ENCODE measurements around the gene CCL20. TPM values are rescaled to one million over a fixed set of nuclear protein-coding genes. Genes with fewer than 3 reads are reported as not detected.
A peak's percentile ranks its signal among the peaks of the same experiment; 100 is the strongest.

The CCL20 gene
- total RNA-seq, 1 experiment from 2014 or later: not detected

DNA sequence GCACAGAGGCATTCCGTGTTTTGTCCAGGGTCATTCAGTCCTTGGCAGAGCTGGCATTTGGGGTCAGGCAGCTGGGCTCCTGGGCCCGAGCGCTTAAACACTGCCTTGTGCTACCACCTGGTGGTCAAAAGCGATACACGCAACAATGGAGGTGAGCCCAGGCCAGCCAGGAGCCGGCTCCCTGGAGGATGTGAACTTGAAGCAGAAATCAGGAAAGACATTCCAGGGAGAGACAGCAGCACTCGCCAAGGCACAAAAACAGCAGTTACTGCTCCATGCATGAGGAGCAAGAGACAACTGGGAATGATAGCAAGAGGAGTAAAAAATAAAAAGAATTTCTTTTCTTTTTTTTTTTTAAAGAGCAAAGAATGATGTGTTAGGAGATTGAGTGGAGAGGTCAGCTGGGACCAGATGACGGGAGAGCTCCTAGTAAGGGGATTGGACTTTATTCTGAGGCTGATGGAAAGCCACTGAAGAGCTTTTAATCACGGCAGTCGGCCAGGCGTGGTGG is 47.2 kb upstream of the CCL20 start:
- peak; percentile 93 for TF ChIP-seq ZNF121 (CRISPR knock-in tag; IDR thresholded peaks at IDR 0.05)
- TF ChIP-seq, protein P1, sequence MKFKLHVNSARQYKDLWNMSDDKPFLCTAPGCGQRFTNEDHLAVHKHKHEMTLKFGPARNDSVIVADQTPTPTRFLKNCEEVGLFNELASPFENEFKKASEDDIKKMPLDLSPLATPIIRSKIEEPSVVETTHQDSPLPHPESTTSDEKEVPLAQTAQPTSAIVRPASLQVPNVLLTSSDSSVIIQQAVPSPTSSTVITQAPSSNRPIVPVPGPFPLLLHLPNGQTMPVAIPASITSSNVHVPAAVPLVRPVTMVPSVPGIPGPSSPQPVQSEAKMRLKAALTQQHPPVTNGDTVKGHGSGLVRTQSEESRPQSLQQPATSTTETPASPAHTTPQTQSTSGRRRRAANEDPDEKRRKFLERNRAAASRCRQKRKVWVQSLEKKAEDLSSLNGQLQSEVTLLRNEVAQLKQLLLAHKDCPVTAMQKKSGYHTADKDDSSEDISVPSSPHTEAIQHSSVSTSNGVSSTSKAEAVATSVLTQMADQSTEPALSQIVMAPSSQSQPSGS (CRISPR knock-in tag; IDR thresholded peaks at IDR 0.05; ENCODE audit: borderline replicate concordance, low read depth): no peak
- 0 out of 2 replicates have a peak, but pooled peaks have one; percentile 35 for TF ChIP-seq GABPB1 (CRISPR knock-in tag; IDR thresholded peaks at IDR 0.05)
- peak; percentile 78 for TF ChIP-seq CTCF (IDR thresholded peaks at IDR 0.05)
- peak; percentile 97 for ATAC-seq
- POLR2A ChIA-PET: interaction anchor here (0.9 kb wide), 1 partner anchor 108 kb away, joined by 7 read pairs; no protein-coding TSS in a partner anchor

DNA sequence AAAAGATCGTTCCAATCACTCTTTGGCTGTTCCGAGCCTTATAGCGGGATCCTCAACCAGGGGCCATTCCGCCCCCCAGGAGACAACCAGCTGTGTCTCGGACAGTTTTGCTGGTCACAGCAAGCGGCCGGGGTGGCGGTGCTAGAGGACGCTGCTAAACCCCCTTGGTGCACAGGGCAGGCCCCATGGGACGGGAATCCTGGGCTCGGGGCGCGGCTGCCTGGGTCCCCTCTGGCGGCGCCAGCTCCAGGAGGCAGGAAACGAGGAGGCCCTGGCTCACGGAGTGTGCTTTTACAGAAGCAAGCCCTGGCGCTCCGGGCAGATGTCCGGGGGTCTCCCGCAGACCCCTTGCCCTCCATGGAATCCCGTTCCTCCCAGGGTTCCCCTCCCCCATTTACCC is 45.8 kb upstream of the CCL20 start:
- CTCF ChIA-PET: interaction anchor here (1.0 to 1.5 kb wide), 3 partner anchors 31 to 110 kb away, joined by 3 to 5 read pairs (median 3); no protein-coding TSS in a partner anchor
- TF ChIP-seq MLX (CRISPR knock-in tag; IDR thresholded peaks at IDR 0.05) (no peak), ZNF671 (CRISPR knock-in tag; IDR thresholded peaks at IDR 0.05) (no peak), SMAD4 (CRISPR knock-in tag; IDR thresholded peaks at IDR 0.05) (no peak), GRHL2 (CRISPR knock-in tag; IDR thresholded peaks at IDR 0.05; ENCODE audit: insufficient replicate concordance, severe bottlenecking) (no peak), FOXP4 (CRISPR knock-in tag; IDR thresholded peaks at IDR 0.05) (no peak), HMGA2 (CRISPR knock-in tag; IDR thresholded peaks at IDR 0.05) (no peak), CREM (CRISPR knock-in tag; IDR thresholded peaks at IDR 0.05) (no peak), KAT7 (CRISPR knock-in tag; IDR thresholded peaks at IDR 0.05; ENCODE audit: borderline replicate concordance) (no peak), ATF3 (CRISPR knock-in tag; conservative IDR thresholded peaks at IDR 0.05) (no peak), EMX1 (CRISPR knock-in tag; IDR thresholded peaks at IDR 0.05) (no peak), MXD4 (CRISPR knock-in tag; IDR thresholded peaks at IDR 0.05; ENCODE audit: borderline replicate concordance) (no peak)
- TF ChIP-seq, protein P2, sequence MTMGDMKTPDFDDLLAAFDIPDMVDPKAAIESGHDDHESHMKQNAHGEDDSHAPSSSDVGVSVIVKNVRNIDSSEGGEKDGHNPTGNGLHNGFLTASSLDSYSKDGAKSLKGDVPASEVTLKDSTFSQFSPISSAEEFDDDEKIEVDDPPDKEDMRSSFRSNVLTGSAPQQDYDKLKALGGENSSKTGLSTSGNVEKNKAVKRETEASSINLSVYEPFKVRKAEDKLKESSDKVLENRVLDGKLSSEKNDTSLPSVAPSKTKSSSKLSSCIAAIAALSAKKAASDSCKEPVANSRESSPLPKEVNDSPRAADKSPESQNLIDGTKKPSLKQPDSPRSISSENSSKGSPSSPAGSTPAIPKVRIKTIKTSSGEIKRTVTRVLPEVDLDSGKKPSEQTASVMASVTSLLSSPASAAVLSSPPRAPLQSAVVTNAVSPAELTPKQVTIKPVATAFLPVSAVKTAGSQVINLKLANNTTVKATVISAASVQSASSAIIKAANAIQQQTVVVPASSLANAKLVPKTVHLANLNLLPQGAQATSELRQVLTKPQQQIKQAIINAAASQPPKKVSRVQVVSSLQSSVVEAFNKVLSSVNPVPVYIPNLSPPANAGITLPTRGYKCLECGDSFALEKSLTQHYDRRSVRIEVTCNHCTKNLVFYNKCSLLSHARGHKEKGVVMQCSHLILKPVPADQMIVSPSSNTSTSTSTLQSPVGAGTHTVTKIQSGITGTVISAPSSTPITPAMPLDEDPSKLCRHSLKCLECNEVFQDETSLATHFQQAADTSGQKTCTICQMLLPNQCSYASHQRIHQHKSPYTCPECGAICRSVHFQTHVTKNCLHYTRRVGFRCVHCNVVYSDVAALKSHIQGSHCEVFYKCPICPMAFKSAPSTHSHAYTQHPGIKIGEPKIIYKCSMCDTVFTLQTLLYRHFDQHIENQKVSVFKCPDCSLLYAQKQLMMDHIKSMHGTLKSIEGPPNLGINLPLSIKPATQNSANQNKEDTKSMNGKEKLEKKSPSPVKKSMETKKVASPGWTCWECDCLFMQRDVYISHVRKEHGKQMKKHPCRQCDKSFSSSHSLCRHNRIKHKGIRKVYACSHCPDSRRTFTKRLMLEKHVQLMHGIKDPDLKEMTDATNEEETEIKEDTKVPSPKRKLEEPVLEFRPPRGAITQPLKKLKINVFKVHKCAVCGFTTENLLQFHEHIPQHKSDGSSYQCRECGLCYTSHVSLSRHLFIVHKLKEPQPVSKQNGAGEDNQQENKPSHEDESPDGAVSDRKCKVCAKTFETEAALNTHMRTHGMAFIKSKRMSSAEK (CRISPR knock-in tag; IDR thresholded peaks at IDR 0.05; ENCODE audit: borderline replicate concordance): no peak
- TF ChIP-seq, protein P3, sequence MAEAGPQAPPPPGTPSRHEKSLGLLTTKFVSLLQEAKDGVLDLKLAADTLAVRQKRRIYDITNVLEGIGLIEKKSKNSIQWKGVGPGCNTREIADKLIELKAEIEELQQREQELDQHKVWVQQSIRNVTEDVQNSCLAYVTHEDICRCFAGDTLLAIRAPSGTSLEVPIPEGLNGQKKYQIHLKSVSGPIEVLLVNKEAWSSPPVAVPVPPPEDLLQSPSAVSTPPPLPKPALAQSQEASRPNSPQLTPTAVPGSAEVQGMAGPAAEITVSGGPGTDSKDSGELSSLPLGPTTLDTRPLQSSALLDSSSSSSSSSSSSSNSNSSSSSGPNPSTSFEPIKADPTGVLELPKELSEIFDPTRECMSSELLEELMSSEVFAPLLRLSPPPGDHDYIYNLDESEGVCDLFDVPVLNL (CRISPR knock-in tag; IDR thresholded peaks at IDR 0.05; ENCODE audit: borderline replicate concordance, low read depth): no peak
- TF ChIP-seq, protein P4, sequence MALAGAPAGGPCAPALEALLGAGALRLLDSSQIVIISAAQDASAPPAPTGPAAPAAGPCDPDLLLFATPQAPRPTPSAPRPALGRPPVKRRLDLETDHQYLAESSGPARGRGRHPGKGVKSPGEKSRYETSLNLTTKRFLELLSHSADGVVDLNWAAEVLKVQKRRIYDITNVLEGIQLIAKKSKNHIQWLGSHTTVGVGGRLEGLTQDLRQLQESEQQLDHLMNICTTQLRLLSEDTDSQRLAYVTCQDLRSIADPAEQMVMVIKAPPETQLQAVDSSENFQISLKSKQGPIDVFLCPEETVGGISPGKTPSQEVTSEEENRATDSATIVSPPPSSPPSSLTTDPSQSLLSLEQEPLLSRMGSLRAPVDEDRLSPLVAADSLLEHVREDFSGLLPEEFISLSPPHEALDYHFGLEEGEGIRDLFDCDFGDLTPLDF (CRISPR knock-in tag; IDR thresholded peaks at IDR 0.05): no peak

More for the DNA sequence above, 47.2 kb upstream of the CCL20 start:
- CTCF ChIA-PET: interaction anchor here (0.5 to 3.2 kb wide), 39 partner anchors 7 to 638 kb away, joined by 3 to 89 read pairs (median 4); partner anchors contain the start of genes CCL20, DAW1 and SCYGR8
- no peak overlapping the region for H3K4me3 Mint-ChIP-seq
- no peaks in the 10 kb centered on the region for H3K9me3 Mint-ChIP-seq
- H3K27ac Mint-ChIP-seq: no peak overlapping the region
- no peaks in the 10 kb centered on the region for H3K27me3 Mint-ChIP-seq (ENCODE audit: low read depth)
- no peaks in the 10 kb centered on the region for H3K36me3 Mint-ChIP-seq
- peaks cover 6% of the 10 kb centered on the region for H3K4me1 Mint-ChIP-seq
- DNase-seq (ENCODE audit: low spot score): peak; percentile 84

More for the DNA sequence above, 45.8 kb upstream of the CCL20 start:
- ATAC-seq: no peak
- Mint-ChIP-seq H3K4me1 (peaks cover 14% of the 10 kb centered on the region), H3K36me3 (no peaks in the 10 kb centered on the region), H3K9me3 (no peaks in the 10 kb centered on the region), H3K27me3 (ENCODE audit: low read depth) (no peaks in the 10 kb centered on the region), H3K4me3 (no peak overlapping the region), H3K27ac (no peak overlapping the region)
- no peak for DNase-seq (ENCODE audit: low spot score)
- POLR2A ChIA-PET: no interaction called here

Data from WTC11 (cell line).